DMS53 treated with DMSO at 0.1 percent for 48 hours (cell line): ENCODE data around the gene TMPRSS2.

Source experiments
- DNase-seq: peaks from one replicate; lab custom pipeline; 2025; ENCODE audit not compliant: unreplicated experiment; lab: John Stamatoyannopoulos, UW

TMPRSS2 gene

GRCh38 chr21:41482980-41483379 lies 25.0 kb downstream of the TMPRSS2 start:
- no peak for DNase-seq

DNA sequence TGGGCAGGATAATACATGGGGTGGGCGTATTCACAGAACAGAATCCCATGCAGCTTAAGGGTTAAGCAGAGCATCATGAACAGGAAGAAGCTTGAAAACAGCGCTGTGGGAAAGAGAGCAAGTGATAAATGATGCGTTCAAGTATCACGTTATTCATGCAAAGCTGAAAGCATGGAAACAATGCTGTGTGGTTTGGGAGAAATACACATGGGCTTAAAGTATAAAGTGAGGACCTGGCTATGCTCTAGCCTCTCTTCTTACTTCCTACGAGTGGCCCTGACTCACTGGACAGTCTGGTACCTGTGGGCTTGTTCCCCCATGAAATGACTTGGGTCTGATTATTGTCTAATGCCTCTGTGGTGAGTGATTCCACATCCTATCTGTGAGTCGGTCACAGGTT lies 25.7 kb downstream of the TMPRSS2 start:
- DNase-seq = no peak

DNA sequence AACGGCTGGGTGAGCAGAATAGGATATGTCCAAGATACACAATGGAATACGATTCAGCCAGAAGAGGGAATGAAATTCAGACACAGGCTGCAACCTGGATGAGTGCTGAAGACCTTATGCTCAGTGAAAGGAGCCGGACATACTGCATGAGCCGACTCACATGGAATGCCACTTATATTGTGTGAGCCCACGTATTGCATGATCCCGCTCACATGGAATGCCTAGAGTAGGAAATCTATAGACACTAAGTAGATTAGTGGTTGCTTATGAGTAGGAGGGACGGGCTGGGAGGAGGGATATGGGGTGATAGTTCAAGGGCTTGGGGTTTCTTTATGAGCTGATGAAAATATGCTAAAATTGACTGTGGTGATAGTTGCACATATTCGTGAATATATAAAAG lies 26.8 kb downstream of the TMPRSS2 start:
- DNase-seq = no peak

- no peak for DNase-seq
Measured at GRCh38 chr21:41480086-41480690, 27.8 kb downstream of the TMPRSS2 start.

DNA sequence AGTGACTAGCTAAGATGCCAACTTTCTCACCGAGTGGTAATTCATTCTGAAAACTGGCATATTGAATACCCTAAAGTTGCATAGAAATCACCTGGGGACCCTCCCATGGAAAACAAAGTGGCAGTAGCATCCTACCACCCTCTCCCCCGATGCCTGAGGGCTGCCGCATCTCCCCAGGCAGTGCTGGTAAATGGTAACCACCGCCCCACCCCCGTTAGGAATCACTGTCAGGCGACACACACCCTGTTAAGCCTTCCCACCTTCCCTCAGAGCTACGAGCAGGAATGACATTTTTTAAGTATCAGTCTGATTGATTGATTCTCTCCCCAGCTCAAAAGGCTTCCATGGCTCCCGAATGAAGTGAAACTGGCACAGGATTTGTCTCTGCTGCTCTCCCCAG lies 28.3 kb downstream of the TMPRSS2 start:
- no peak for DNase-seq

- no peak for DNase-seq
Measured at GRCh38 chr21:41478319-41479177, 29.4 kb downstream of the TMPRSS2 start.

DNA sequence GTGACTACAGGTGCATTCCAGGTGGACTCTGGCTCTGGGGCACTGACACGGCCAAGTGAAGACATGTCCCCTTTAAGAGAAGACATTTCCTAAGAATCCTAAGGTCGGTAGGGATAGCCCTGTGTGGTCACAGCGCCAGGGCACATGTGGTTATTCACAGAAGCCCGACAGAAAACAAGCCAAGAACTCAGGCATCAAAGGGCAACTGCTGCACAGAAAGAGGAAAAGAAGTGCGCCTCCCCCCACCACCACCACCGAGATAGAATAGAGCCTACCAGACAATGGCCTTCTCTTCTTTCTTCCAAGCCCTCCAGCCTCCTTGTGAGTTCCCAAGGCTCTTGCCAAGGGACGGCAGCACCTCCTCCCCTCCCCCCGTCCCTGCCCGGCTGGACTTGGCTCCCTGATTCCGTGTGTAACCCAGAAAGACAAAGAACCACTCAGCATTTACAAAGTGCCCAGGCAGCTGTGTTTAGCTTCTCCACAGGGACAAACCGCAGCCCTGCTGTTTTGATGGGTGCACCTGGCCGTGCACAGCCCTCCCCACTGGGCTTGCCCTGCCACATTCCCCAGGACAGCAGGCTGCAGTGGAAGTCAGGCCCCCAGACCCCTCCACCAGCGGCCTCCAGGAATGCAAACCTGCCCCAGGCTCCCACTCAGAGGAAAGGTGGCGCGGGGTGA lies 30.2 kb downstream of the TMPRSS2 start:
- DNase-seq = no peak

- no peak for DNase-seq
Measured at GRCh38 chr21:41475714-41476420, 32.1 kb downstream of the TMPRSS2 start.

DNA sequence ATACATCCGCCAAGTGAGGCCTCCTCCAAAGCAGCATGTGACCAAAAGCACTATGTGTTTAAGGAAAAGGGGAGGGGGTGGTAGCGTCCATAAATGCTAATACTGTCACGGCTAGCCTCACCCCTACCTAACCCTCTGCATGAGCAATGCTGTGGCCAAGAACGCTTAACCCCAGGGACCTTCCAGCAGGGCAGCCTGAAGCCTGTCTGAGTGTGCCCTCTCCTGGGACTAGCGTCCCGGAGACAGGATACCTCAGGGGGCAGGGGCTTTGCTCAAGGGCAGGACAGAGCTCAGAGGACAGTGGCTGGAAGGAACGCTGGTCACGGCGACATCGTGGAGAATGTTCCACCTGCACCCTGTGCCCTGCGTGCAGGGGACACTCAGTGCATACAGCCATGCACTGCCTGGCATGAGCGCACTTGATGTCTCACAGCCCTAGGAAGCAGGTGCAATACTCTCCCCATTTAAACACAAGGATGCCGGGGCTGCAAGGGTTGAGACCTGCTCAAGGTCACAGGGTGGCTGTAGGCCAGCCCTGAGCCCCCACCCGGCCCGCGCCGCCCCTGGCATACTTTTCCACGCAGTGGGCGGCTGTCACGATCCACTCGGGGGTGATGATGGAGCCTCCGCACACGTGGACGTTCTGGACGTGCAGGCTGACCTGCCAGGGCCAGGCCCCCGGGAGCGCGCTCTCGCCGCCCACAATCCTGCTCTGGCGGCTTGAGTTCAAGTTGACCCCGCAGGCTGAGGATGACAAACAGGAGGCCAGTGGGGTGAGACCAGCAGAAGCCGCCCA lies 35.0 kb downstream of the TMPRSS2 start:
- DNase-seq = no peak

DNA sequence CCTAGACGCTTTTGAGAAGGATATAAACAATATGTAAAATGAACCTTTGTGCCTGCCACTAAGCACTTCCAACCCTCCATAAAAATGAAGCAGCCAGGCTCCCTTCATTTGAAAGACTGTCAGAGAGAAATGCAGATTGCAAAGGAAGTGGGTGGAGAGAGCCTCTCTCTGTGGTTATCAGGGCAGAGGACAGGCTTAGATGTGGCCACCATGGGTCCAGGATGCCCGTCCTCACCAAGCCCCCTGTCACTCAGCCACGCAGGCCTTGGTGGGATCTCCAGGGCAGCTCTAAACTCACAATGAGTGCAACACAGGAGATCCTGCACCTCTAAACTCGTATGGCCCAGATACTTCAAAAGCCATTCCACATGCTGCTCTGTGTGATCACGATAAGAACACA lies 37.9 kb downstream of the TMPRSS2 start:
- DNase-seq = no peak

DNA sequence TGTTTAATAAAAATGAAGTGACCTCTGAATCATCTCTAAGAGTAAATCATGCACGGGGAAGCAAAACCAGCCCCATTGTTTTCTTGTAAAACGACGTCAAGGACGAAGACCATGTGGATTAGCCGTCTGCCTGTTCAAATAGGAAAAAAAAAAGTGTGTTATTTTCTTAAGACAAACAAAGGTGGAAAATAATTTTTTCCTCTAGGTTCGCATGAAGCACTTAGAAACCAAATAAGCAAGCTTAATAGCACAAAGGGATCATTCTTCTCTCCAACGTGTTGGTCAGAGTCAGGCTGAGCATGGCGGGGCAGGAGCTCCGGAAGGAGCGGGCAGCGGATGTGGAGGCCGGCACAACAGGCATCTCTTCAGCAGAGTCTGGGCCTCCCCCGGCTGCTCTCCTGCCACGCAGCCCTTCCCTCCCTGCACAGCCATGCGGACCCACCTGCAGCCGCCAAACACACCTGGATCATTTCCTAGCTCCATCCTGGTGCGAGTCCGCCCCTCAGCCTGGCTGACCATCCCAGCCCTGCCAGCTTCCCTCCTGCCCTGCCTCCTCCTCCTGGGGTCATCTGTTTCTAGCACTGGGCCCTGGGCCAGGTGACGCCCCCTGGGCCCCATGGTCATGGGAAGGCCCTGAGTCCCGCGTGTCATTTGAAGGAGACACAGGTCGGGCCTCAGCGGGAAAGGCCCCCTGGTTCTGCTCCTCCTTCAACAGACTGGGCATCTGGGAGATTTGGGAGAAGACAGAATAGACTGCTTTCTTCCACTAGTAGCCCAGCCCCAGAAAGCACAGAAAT lies 41.7 kb downstream of the TMPRSS2 start:
- no peak for DNase-seq

DNA sequence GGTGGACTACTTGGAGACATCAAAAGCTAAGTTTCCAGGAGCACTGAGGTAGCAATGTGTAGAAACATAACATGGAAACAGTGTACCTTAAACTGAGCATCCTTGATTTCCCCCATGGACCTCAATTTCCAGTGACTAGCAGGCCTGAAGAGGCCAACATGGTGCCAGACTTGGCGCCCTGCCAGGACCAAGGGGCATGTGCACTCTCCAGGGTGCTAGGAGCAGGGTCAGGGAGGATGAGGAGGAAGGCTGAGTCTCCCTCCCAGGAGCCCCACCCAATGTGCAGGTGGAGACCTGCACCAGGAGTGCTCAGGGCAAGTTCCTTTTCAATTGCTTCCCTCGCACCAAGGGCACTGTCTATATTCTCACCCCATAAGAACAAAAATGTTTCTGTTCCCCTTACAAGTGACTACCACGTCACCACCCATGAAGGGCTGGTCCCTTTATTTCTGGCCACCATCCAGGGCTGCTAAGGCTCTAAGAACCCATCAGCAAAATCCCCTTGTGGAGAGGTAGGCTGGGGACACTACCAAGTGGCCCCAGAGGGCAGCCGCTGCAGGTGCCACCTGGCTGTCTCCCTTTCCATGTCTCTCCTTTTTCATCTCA lies 42.7 kb downstream of the TMPRSS2 start:
- no peak for DNase-seq

GRCh38 chr21:41460578-41461527 lies 47.1 kb downstream of the TMPRSS2 start:
- DNase-seq = peak; percentile 55

GRCh38 chr21:41459884-41460534 lies 47.9 kb downstream of the TMPRSS2 start:
- no peak for DNase-seq

- no peak for DNase-seq
Measured at GRCh38 chr21:41458559-41458958, 49.4 kb downstream of the TMPRSS2 start.

GRCh38 chr21:41458121-41458520 lies 49.8 kb downstream of the TMPRSS2 start:
- DNase-seq = no peak

DNA sequence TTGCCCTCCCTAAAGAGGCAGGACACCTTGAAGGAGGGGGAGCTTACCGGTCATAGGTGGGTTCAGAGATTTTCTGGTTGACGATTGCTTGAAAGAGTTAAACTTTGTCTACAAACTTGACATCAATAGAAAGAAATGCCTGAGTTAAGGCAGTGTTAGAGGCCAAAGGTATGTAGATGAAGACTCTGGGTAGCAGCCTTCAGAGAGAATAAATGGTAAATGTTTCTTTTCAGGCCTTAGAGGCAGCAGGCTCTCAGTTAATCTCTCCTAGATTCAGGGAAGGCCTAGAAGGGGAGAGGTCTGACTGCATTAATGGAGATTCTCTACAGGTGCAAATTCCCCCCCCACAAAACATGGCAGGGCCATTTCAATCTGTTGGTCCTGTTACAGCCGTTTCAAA lies 54.2 kb downstream of the TMPRSS2 start:
- DNase-seq = no peak

DNA sequence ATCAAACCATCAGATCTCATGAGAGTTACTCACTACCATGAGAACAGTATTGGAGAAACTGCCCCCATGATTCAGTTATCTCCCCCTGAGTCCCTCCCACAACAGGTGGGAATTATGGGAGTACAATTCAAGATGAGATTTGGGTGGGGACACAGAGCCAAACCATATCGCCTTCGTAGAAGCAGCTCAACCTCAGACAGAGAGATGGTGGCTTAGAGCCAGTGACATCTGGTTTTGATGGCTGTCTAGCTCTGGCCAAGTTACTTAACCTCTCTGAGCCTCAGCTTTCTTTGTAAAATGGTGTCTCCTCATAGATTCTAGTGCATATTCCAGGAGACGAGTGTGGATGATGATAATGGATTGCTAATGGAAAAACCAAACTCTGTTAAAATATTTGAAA lies 54.8 kb downstream of the TMPRSS2 start:
- no peak for DNase-seq
